ENCODE data around the gene TEAD1.
A peak's percentile ranks its signal among the peaks of the same experiment; 100 is the strongest.

Gene TEAD1

DNA sequence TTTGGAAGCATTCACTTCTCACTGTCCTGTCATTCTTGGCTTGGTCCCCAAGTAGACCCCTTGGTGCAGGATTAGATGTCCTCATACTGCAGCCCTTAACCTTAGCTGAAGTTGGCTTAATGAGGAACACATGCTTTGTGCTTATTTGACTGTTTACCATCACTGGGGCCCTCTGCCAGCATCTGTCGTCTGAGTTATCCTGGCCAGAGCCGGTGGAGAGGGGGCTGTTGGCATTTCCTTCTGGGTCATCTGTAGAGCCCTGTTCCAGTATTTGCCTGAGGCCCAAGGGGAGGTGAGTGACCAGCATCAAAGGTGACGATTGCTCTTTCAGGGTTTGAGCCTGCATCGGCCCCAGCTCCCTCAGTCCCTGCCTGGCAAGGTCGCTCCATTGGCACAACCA, 208.4 kb downstream of the TEAD1 start:
- no peak for DNase-seq
- TF ChIP-seq, protein P1, sequence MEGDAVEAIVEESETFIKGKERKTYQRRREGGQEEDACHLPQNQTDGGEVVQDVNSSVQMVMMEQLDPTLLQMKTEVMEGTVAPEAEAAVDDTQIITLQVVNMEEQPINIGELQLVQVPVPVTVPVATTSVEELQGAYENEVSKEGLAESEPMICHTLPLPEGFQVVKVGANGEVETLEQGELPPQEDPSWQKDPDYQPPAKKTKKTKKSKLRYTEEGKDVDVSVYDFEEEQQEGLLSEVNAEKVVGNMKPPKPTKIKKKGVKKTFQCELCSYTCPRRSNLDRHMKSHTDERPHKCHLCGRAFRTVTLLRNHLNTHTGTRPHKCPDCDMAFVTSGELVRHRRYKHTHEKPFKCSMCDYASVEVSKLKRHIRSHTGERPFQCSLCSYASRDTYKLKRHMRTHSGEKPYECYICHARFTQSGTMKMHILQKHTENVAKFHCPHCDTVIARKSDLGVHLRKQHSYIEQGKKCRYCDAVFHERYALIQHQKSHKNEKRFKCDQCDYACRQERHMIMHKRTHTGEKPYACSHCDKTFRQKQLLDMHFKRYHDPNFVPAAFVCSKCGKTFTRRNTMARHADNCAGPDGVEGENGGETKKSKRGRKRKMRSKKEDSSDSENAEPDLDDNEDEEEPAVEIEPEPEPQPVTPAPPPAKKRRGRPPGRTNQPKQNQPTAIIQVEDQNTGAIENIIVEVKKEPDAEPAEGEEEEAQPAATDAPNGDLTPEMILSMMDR (IDR thresholded peaks at IDR 0.05; ENCODE audit: low read depth, low read length) = no peak
- no peaks in the 10 kb centered on the region for H3K9me3 ChIP-seq
- H3K4me3 ChIP-seq (ENCODE audit: low read depth, low read length) = no peak overlapping the region
- peaks cover 38% of the 10 kb centered on the region for H3K36me3 ChIP-seq
- H3K27me3 ChIP-seq = no peaks in the 10 kb centered on the region
- no peaks in the 10 kb centered on the region; the same call in 1 of the 2 replicates for H3K4me1 ChIP-seq

DNA sequence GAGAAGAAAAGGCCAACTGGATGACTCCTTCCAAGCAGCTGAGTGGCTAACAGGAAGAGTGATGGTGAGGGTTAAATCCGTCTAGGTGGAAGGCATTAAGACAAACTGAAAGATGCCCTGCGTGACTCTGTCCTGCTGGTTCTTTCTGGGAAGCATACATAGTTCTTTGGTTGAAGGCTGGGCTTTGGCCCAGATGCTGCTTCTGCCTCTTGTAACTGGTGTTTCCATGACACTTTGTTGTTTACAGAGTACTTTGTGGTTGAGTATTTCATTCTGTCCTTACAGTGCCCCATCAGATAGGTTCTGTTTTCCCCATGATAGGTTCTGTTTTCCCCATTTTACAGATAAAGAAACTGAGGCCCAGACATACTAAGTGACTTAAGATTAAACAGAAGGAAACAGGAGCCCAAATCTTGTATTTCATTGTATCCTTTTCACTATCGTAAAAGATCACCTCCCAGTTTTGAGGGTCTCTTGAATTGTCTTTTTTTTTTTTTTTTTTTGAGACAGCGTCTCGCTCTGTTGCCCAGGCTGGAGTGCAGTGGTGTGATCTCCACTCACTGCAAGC, 210.6 kb downstream of the TEAD1 start:
- H3K36me3 ChIP-seq = peaks cover 43% of the 10 kb centered on the region
- H3K27me3 ChIP-seq = no peaks in the 10 kb centered on the region
- peaks cover 3% of the 10 kb centered on the region for H3K4me1 ChIP-seq
- H3K4me3 ChIP-seq (ENCODE audit: low read depth, low read length) = no peak overlapping the region
- no peak for DNase-seq
- TF ChIP-seq, protein P1 (IDR thresholded peaks at IDR 0.05; ENCODE audit: low read depth, low read length) = no peak
- H3K9me3 ChIP-seq = no peaks in the 10 kb centered on the region

DNA sequence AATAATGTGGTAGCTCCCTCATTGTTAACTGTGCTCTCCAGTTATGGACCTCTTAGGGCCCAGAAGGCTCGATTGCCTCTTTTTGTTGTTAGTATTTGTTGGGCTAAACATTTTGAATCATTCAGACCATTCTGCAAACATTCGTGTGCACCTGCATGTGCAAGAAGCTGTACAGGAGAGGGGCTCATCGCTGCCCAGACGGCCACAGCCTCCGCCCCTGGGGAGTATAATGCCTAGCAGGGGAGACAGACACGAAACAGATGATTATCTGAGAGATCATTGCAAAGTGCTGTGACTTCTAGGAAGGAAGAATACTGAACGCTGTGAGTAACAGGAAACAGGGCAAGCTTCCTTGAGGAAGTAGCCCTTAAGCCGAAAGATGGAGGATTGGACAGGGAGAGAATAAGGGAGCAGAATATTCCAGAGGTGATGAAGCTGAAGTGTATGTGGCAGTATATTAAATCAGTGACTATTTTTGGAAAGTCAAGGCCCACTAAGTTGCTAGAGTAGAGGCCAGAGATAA, 211.6 kb downstream of the TEAD1 start:
- Histone ChIP-seq H3K36me3 (peaks cover 43% of the 10 kb centered on the region), H3K27me3 (no peaks in the 10 kb centered on the region), H3K4me1 (peaks cover 6% of the 10 kb centered on the region), H3K4me3 (ENCODE audit: low read depth, low read length) (no peak overlapping the region), H3K9me3 (no peaks in the 10 kb centered on the region)
- TF ChIP-seq, protein P1 (IDR thresholded peaks at IDR 0.05; ENCODE audit: low read depth, low read length) = no peak
- DNase-seq = peak; percentile 40

DNA sequence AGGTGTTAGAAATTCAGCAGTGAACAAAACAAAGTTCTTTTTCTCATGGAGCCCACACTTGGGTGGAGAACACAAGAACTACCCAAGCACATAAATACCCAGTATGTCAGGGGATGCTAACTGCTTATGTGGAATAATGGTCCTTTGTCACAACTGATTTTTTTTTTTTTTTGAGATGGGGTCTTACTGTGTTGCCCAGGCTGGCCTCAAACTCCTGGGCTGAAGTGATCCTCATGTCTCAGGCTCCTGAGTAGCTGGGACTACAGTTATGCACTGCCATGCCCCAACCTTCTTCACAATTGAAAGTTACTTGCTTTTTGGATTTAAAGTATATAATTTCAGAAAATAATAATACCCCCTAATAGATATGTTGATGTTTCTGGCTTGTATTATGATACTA, 212.3 kb downstream of the TEAD1 start:
- no peaks in the 10 kb centered on the region for H3K9me3 ChIP-seq
- peaks cover 43% of the 10 kb centered on the region for H3K36me3 ChIP-seq
- peaks cover 12% of the 10 kb centered on the region for H3K4me1 ChIP-seq
- H3K4me3 ChIP-seq (ENCODE audit: low read depth, low read length) = no peak overlapping the region
- no peak for DNase-seq
- no peaks in the 10 kb centered on the region for H3K27me3 ChIP-seq
- TF ChIP-seq, protein P1 (IDR thresholded peaks at IDR 0.05; ENCODE audit: low read depth, low read length) = no peak

DNA sequence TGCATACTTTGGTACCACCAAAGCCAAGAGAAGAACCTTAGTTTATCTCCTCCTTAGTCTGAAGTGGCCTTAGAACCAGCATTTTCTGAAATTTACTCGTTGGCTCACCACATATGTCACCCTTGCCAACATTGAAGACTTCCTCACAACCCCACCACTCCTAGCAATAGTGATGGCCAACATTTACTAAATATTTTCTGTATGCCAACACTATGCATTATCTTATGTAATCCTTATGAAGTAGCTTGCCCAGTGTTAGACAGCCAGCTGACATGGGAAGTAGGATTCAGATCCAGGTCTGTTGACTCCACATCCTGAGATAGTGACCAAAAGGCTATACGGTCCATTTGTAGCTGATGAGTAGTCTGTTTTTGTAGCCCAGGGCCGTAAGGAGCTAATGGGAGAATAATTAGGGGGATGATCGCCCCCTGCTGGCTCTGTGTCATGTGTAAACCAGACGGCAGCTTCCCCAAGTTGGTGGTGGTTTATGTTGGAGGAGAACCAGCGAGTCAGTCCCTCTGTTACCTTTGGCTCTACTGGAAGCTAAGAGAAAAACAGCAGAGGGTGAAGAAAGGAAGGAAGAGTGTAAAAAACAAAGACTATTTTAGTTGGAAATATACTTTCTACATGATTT, 214.4 kb downstream of the TEAD1 start:
- Histone ChIP-seq H3K27me3 (no peaks in the 10 kb centered on the region), H3K4me3 (ENCODE audit: low read depth, low read length) (no peak overlapping the region), H3K36me3 (peaks cover 29% of the 10 kb centered on the region), H3K9me3 (no peaks in the 10 kb centered on the region), H3K4me1 (peaks cover 19% of the 10 kb centered on the region)
- peak; percentile 81 for DNase-seq
- TF ChIP-seq, protein P1 (IDR thresholded peaks at IDR 0.05; ENCODE audit: low read depth, low read length) = peak; percentile 68

DNA sequence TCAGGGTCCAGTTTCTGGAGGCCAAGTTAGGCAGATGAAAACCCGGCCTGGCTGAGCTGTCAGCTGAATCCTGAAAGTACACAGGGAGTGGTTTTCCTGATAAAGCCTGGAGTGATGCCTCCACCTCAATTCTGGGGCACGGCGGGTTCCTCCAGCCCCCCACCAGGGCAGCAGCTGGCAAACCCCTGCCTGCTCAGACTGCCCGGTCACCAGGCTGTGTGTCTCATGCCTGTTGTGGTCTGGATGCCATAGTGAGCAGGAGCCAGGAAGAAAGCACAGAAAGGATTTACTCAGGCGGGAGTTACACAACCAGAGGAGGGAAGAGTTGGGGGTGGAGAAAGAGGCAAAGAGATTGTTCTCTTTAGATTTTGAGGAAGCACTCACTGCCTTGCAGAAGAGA, 215.0 kb downstream of the TEAD1 start:
- no peak for DNase-seq
- H3K27me3 ChIP-seq = no peaks in the 10 kb centered on the region
- H3K36me3 ChIP-seq = peaks cover 33% of the 10 kb centered on the region
- H3K9me3 ChIP-seq = no peaks in the 10 kb centered on the region
- no peak overlapping the region for H3K4me3 ChIP-seq (ENCODE audit: low read depth, low read length)
- H3K4me1 ChIP-seq = peaks cover 19% of the 10 kb centered on the region
- TF ChIP-seq, protein P1 (IDR thresholded peaks at IDR 0.05; ENCODE audit: low read depth, low read length) = no peak

Data from BE2C (cell line).